Measurements from ENCODE around the gene ARHGAP28.

- TF ChIP-seq CTCF (IDR thresholded peaks at IDR 0.05): no peak
- TF ChIP-seq POLR2AphosphoS5 (IDR thresholded peaks at IDR 0.05): no peak
- no peak for TF ChIP-seq POLR2A (IDR thresholded peaks at IDR 0.05)
Measured at GRCh38 chr18:6708890-6709289, 20.6 kb upstream of the ARHGAP28 start.
